ENCODE data around the gene CACNA1D. TPM values are rescaled to one million over a fixed set of nuclear protein-coding genes. Genes with fewer than 3 reads are reported as not detected.

The CACNA1D gene
- total RNA-seq, 4 donors from 2014 or later = 0.75 to 2.5 (median 1.2) TPM

DNA sequence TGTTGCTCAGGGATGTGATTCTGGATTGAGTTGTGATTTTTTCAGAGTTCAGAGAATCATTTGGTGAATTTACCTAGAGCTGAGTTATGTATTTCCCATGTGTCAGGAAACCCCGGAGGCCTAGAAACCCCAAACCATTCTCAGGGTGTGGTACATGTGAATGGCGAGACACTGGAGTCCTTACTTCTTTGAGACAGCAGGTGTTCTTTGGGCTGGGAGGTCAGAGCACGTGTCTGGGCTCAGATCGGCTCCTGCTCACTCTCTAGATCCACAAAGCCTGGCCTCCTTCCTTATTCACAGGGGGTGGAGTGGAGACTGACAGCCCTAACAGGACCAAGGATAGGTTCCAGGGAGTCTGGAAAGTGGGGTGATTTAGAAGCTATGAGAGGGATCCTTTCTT lies 206.0 kb downstream of the CACNA1D start:
- no peak overlapping the region for H3K27ac ChIP-seq (replicated peaks in 1 of 4)
- no peaks in the 10 kb centered on the region for H3K4me1 ChIP-seq
- H3K27me3 ChIP-seq = no peaks in the 10 kb centered on the region
- H3K4me3 ChIP-seq = no peak overlapping the region
- peak; percentile 39 for DNase-seq (ENCODE audit: extremely low spot score)
- H3K9me3 ChIP-seq = no peaks in the 10 kb centered on the region
- intact Hi-C loops (cut with DNase I) = no loop called here
- TF ChIP-seq, protein P1, sequence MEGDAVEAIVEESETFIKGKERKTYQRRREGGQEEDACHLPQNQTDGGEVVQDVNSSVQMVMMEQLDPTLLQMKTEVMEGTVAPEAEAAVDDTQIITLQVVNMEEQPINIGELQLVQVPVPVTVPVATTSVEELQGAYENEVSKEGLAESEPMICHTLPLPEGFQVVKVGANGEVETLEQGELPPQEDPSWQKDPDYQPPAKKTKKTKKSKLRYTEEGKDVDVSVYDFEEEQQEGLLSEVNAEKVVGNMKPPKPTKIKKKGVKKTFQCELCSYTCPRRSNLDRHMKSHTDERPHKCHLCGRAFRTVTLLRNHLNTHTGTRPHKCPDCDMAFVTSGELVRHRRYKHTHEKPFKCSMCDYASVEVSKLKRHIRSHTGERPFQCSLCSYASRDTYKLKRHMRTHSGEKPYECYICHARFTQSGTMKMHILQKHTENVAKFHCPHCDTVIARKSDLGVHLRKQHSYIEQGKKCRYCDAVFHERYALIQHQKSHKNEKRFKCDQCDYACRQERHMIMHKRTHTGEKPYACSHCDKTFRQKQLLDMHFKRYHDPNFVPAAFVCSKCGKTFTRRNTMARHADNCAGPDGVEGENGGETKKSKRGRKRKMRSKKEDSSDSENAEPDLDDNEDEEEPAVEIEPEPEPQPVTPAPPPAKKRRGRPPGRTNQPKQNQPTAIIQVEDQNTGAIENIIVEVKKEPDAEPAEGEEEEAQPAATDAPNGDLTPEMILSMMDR (IDR thresholded peaks at IDR 0.05) = no peak
- TF ChIP-seq POLR2A (IDR thresholded peaks at IDR 0.05; ENCODE audit: low read depth) (no peak), POLR2AphosphoS5 (IDR thresholded peaks at IDR 0.05) (no peak), EP300 (IDR thresholded peaks at IDR 0.05) (no peak)
- no peaks in the 10 kb centered on the region for H3K36me3 ChIP-seq
- 77% methylated on average over 4 of the region's 4 CpGs for WGBS

DNA sequence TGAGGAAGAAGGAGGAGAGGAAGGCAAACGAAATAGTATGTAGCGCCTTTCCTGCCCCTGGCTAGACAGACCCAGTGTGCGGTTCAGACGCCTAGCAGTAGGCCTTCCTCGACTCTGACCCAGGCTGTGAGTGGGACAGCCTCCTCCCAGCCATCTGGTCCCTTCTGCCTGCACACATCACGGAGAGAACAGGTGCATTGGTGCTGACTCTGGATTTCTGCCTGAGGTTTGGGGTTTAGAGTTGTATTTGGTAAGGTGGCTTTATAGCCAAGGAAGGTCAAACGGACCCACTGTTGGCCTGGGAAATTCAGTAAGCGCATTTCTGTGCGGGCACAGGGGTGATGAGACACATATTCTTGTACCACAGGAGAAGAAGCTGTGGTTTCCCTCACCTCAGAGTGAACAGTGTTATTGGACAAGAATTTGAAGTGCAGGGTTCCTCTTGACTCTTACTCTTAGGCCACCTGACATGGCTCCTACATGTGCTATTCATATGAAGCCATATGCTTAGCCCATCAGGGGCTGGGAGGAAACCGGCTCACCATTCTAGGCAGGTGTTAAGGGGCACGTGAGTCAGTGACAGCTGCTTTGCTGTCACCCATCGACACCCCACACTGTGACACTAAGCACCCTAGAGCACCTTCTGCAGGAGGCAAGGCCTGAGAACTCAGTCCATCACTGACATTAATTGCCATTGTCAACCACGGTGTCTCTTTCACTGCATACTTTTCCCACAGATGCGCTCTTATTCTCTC lies 208.5 kb downstream of the CACNA1D start:
- intact Hi-C loops (cut with DNase I) = no loop called here
- H3K9me3 ChIP-seq = no peaks in the 10 kb centered on the region
- no peak overlapping the region for H3K4me3 ChIP-seq
- H3K36me3 ChIP-seq = no peaks in the 10 kb centered on the region
- peak; percentile 84 for DNase-seq (ENCODE audit: extremely low spot score)
- H3K4me1 ChIP-seq = no peaks in the 10 kb centered on the region
- WGBS = 82% methylated on average over 13 of the region's 14 CpGs
- TF ChIP-seq POLR2AphosphoS5 (IDR thresholded peaks at IDR 0.05) (no peak), POLR2A (IDR thresholded peaks at IDR 0.05; ENCODE audit: low read depth) (no peak), EP300 (IDR thresholded peaks at IDR 0.05) (no peak)
- TF ChIP-seq, protein P1 (IDR thresholded peaks at IDR 0.05) = no peak
- H3K27ac ChIP-seq (replicated peaks in 1 of 4) = no peak overlapping the region
- no peaks in the 10 kb centered on the region for H3K27me3 ChIP-seq

DNA sequence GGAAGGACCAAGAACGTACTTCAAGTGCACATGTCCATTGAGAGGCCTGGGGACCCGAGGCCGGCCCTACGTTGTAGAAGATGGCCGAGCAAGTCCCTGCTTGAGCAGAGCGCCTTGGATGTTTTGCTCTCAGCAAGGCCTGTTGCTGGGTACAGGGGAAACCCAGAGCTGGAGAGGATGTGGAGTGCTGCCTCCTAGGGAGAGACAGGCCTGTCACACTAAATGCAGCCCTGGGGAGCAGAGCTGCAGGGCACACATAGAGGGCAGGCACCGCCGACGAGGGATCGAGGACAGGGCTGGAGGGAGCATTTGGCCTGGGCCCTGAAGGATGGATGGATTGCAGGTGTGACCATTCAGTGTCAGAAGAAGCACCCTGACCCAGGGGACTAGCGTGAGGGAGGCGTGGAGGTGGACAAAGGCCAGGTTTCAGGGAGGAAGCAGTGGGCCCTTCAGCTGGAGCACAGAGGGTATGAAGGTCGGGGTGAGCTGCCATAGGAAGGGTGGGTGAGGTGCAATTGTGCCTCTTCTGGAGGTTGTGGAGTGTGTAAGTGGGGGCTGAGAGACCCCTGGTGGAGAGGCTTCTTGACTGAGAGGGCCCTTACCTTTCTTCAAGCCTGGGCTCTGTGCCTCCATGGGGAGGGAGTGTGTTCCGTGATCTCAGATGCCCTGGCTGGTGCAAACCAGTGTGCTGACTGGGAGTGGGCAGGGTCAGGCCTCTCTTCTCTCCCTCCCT lies 209.4 kb downstream of the CACNA1D start:
- 87% methylated on average over 14 of the region's 14 CpGs for WGBS
- no peaks in the 10 kb centered on the region for H3K27me3 ChIP-seq
- H3K4me3 ChIP-seq = no peak overlapping the region
- peak; percentile 90 for DNase-seq (ENCODE audit: extremely low spot score)
- no peaks in the 10 kb centered on the region for H3K36me3 ChIP-seq
- TF ChIP-seq, protein P1 (IDR thresholded peaks at IDR 0.05) = no peak
- TF ChIP-seq POLR2A (IDR thresholded peaks at IDR 0.05; ENCODE audit: low read depth) (no peak), POLR2AphosphoS5 (IDR thresholded peaks at IDR 0.05) (no peak), EP300 (IDR thresholded peaks at IDR 0.05) (no peak)
- intact Hi-C loops (cut with DNase I) = no loop called here
- H3K9me3 ChIP-seq = no peaks in the 10 kb centered on the region
- H3K4me1 ChIP-seq = peaks cover 0 to 3% (median 0%) of the 10 kb centered on the region in 4 donors
- H3K27ac ChIP-seq (replicated peaks in 1 of 4) = no peak overlapping the region

DNA sequence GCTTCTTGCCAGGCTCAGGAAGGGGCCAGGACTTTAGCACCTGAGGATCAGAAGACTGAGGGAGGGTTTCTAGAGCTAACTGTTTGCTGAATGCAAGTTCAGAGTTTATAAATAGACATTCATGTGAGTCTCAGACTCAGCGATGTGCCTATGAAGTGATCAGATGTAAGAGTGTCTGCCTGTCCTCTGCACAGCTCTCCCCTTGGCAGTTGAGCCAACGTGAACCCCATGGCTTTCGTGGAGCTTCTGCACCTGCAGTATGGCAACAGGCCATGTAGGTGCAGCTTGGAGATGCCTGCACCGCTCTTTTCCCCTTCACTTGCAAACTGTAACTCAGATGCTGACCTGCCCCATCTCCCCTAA lies 209.9 kb downstream of the CACNA1D start:
- 90% methylated on average over 4 of the region's 4 CpGs for WGBS
- TF ChIP-seq POLR2A (IDR thresholded peaks at IDR 0.05; ENCODE audit: low read depth) (no peak), EP300 (IDR thresholded peaks at IDR 0.05) (no peak)
- TF ChIP-seq, protein P1 (IDR thresholded peaks at IDR 0.05) = no peak
- Histone ChIP-seq H3K4me1 (peaks cover 0 to 3% (median 0%) of the 10 kb centered on the region in 4 donors), H3K9me3 (no peaks in the 10 kb centered on the region), H3K36me3 (no peaks in the 10 kb centered on the region), H3K27ac (replicated peaks in 1 of 4) (no peak overlapping the region), H3K27me3 (no peaks in the 10 kb centered on the region), H3K4me3 (no peak overlapping the region)
- DNase-seq (ENCODE audit: extremely low spot score) = peak; percentile 53
- intact Hi-C loops (cut with DNase I) = no loop called here

Data from esophagus muscularis mucosa (tissue), 4 donors.